ENCODE measurements around the gene ZNF568.

The ZNF568 gene

GRCh38 chr19:36950335-36951119 is 34.4 kb downstream of the ZNF568 start:
- no peak for TF ChIP-seq SIN3A (IDR thresholded peaks at IDR 0.05; ENCODE audit: borderline replicate concordance, insufficient read depth, low read length)
- TF ChIP-seq POLR2AphosphoS5 (IDR thresholded peaks at IDR 0.05; ENCODE audit: low read depth, low read length): no peak
- TF ChIP-seq FOXP2 (optimal IDR thresholded peaks at IDR 0.05; ENCODE audit: borderline replicate concordance, extremely low read depth, extremely low read length, insufficient read depth): no peak
- TF ChIP-seq TAF1 (IDR thresholded peaks at IDR 0.05; ENCODE audit: borderline replicate concordance, insufficient read depth, low read length): no peak
- no peak for TF ChIP-seq REST (IDR thresholded peaks at IDR 0.05; ENCODE audit: insufficient read depth in 1 of 2, low read depth in 2 of 2, low read length in 2 of 2)

GRCh38 chr19:36962346-36962745 is 46.2 kb downstream of the ZNF568 start:
- TF ChIP-seq TAF1 (IDR thresholded peaks at IDR 0.05; ENCODE audit: borderline replicate concordance, insufficient read depth, low read length) (no peak), FOXP2 (optimal IDR thresholded peaks at IDR 0.05; ENCODE audit: borderline replicate concordance, extremely low read depth, extremely low read length, insufficient read depth) (no peak), REST (IDR thresholded peaks at IDR 0.05; ENCODE audit: insufficient read depth in 1 of 2, low read depth in 2 of 2, low read length in 2 of 2) (no peak), SIN3A (IDR thresholded peaks at IDR 0.05; ENCODE audit: borderline replicate concordance, insufficient read depth, low read length) (no peak), POLR2AphosphoS5 (IDR thresholded peaks at IDR 0.05; ENCODE audit: low read depth, low read length) (no peak)

DNA sequence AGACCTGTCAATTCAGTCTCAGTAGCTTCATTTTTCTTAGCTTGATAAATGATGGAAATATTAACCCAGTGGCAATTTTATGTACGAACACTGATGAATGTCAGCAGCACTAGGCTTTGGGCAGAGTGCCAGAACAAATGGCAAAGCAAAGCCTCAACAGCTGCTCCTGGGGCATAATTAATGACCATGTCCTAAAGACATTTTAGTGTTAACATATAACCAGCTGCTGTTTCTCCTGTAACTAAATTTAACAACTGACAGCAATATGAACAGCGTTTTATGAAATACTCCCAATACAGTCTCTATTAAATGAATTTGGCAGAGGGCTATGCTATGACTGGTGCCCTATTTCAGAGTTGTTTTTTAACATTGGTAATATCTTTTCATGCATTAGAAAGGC is 47.1 kb downstream of the ZNF568 start:
- TF ChIP-seq TAF1 (IDR thresholded peaks at IDR 0.05; ENCODE audit: borderline replicate concordance, insufficient read depth, low read length) (no peak), FOXP2 (optimal IDR thresholded peaks at IDR 0.05; ENCODE audit: borderline replicate concordance, extremely low read depth, extremely low read length, insufficient read depth) (no peak), REST (IDR thresholded peaks at IDR 0.05; ENCODE audit: insufficient read depth in 1 of 2, low read depth in 2 of 2, low read length in 2 of 2) (no peak), POLR2AphosphoS5 (IDR thresholded peaks at IDR 0.05; ENCODE audit: low read depth, low read length) (no peak), SIN3A (IDR thresholded peaks at IDR 0.05; ENCODE audit: borderline replicate concordance, insufficient read depth, low read length) (no peak)

GRCh38 chr19:36972571-36972970 is 56.4 kb downstream of the ZNF568 start:
- TF ChIP-seq SIN3A (IDR thresholded peaks at IDR 0.05; ENCODE audit: borderline replicate concordance, insufficient read depth, low read length) (no peak), POLR2AphosphoS5 (IDR thresholded peaks at IDR 0.05; ENCODE audit: low read depth, low read length) (no peak), TAF1 (IDR thresholded peaks at IDR 0.05; ENCODE audit: borderline replicate concordance, insufficient read depth, low read length) (no peak), REST (IDR thresholded peaks at IDR 0.05; ENCODE audit: insufficient read depth in 1 of 2, low read depth in 2 of 2, low read length in 2 of 2) (no peak), FOXP2 (optimal IDR thresholded peaks at IDR 0.05; ENCODE audit: borderline replicate concordance, extremely low read depth, extremely low read length, insufficient read depth) (no peak)
